NK-92 (cell line): ENCODE data around the gene EVL.

ENCODE experiments used
- DNase-seq: peaks from one replicate; lab custom pipeline; 2025; ENCODE audit not compliant: unreplicated experiment; lab: John Stamatoyannopoulos, UW

The EVL gene

GRCh38 chr14:100082723-100083122, 17.5 kb downstream of the EVL start:
- DNase-seq: no peak

GRCh38 chr14:100083706-100084105, 18.5 kb downstream of the EVL start:
- no peak for DNase-seq

GRCh38 chr14:100084591-100084990, 19.4 kb downstream of the EVL start:
- DNase-seq: no peak

- no peak for DNase-seq
Measured at GRCh38 chr14:100085462-100085861, 20.2 kb downstream of the EVL start.

- no peak for DNase-seq
Measured at GRCh38 chr14:100086361-100086760, 21.1 kb downstream of the EVL start.

GRCh38 chr14:100088226-100088625, 23.0 kb downstream of the EVL start:
- DNase-seq: no peak

GRCh38 chr14:100091386-100091785, 26.2 kb downstream of the EVL start:
- DNase-seq: no peak

- DNase-seq: no peak
Measured at GRCh38 chr14:100092832-100093231, 27.6 kb downstream of the EVL start.

- DNase-seq: no peak
Measured at GRCh38 chr14:100093319-100093718, 28.1 kb downstream of the EVL start.

GRCh38 chr14:100096656-100097055, 31.4 kb downstream of the EVL start:
- DNase-seq: no peak

GRCh38 chr14:100098171-100098570, 32.9 kb downstream of the EVL start:
- no peak for DNase-seq

- no peak for DNase-seq
Measured at GRCh38 chr14:100100032-100100703, 34.9 kb downstream of the EVL start.

GRCh38 chr14:100102156-100102785, 37.0 kb downstream of the EVL start:
- no peak for DNase-seq

GRCh38 chr14:100103250-100104005, 38.2 kb downstream of the EVL start:
- DNase-seq: no peak

GRCh38 chr14:100104006-100104352, 38.8 kb downstream of the EVL start:
- DNase-seq: no peak

- no peak for DNase-seq
Measured at GRCh38 chr14:100104523-100105300, 39.5 kb downstream of the EVL start.

GRCh38 chr14:100105357-100106169, 40.3 kb downstream of the EVL start:
- no peak for DNase-seq

GRCh38 chr14:100106250-100107112, 41.3 kb downstream of the EVL start:
- DNase-seq: no peak

- no peak for DNase-seq
Measured at GRCh38 chr14:100107236-100107635, 42.0 kb downstream of the EVL start.
